Right forelimb (tissue), 1 donor: ENCODE data around the gene ZIC3.

Source experiments
- DNase-seq: peaks from one replicate; pipeline ENCODE4 v3.0.0-alpha.2; 2018

The ZIC3 gene

GRCh38 chrX:137574102-137574783, 8.3 kb downstream of the ZIC3 start:
- DNase-seq, result peak; percentile 63

DNA sequence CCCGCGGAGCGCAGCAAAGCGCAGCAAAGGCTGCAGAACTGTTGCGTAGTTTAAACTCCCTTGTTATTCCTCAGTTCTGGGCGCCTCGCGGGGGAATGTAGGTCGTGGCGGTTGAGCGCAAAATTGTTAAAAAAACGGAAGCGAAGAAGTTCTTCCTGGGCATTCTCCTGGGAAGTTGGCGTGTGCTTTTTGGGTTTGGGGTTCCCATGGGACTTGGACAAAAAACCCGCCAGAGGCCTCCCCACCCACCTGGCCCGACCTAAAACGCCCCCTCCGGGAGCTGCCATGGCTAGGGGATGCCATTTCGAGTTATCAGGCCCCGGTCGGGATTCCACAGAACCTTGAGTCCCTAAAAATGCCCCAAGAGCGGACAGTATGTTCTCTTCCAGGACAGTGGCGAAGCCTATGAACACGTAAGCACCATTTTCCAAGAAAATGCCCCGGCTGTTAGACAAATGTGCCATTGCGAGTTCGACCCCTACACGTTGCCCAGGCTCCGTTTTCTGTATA, 8.9 kb downstream of the ZIC3 start:
- no peak for DNase-seq

GRCh38 chrX:137575596-137576255, 9.8 kb downstream of the ZIC3 start:
- no peak for DNase-seq

DNA sequence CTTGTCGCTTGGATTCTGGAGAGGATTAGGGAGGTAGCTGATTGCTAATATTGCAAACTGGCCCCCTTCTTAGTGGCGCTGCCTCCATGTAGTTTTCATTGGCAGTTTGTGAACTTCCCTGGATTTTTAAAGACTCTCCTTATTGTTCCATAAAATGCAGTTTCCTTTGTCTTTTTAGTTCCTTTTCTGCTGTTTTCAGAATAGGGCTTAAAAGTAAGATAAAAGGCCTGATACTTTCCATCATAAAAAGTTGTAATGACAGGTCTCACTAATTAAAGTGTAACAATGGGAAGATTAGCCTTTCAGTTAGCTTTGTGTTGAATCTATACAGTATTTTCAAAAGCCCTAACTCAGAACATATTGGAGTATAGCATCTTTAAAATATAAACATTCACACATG, 21.2 kb downstream of the ZIC3 start:
- no peak for DNase-seq

GRCh38 chrX:137600769-137601168, 34.8 kb downstream of the ZIC3 start:
- DNase-seq, result no peak
